H54 (cell line): Measurements from ENCODE around the gene RNF8.
"Not testable (repeated sequence)": the region's sequence is repeated elsewhere in the genome, so short reads cannot be mapped to it uniquely, and the experiment has no call there.

Source experiments
- DNase-seq: peaks from one replicate; pipeline ENCODE4 v3.0.0; 2011; ENCODE audit warnings: low spot score, mixed read lengths; ENCODE audit not compliant: insufficient read length
- FAIRE-seq: peaks from 3 replicates; lab custom pipeline; 2011; peaks lifted over from hg19 to GRCh38; lab: Jason Lieb, UNC
- POLR2A ChIP-seq: IDR thresholded peaks from 2 replicates; pipeline ENCODE4 v1.6.1; 2011; ENCODE audit warnings: low read depth, mild to moderate bottlenecking, low read length

Gene RNF8

GRCh38 chr6:37382994-37383765, 29.4 kb downstream of the RNF8 start:
- no peak for TF ChIP-seq POLR2A
- no peak for DNase-seq
- FAIRE-seq, result no peak

- DNase-seq, result no peak
- no peak for FAIRE-seq
- no peak for TF ChIP-seq POLR2A
Measured at GRCh38 chr6:37388578-37388977, 34.8 kb downstream of the RNF8 start.

GRCh38 chr6:37389857-37390256, 36.1 kb downstream of the RNF8 start:
- TF ChIP-seq POLR2A, result no peak
- DNase-seq, result no peak
- no peak for FAIRE-seq

- DNase-seq (no peak), FAIRE-seq (no peak)
- no peak for TF ChIP-seq POLR2A
Measured at GRCh38 chr6:37391120-37391519, 37.3 kb downstream of the RNF8 start.

GRCh38 chr6:37392821-37393220, 39.0 kb downstream of the RNF8 start:
- TF ChIP-seq POLR2A, result no peak
- FAIRE-seq (no peak), DNase-seq (no peak)

GRCh38 chr6:37393381-37393929, 39.7 kb downstream of the RNF8 start:
- DNase-seq (no peak), FAIRE-seq (no peak)
- TF ChIP-seq POLR2A, result no peak

GRCh38 chr6:37396571-37397180, 42.9 kb downstream of the RNF8 start:
- DNase-seq (no peak), FAIRE-seq (no peak)
- TF ChIP-seq POLR2A, result no peak

GRCh38 chr6:37399131-37399530, 45.3 kb downstream of the RNF8 start:
- no peak for TF ChIP-seq POLR2A
- no peak for FAIRE-seq

GRCh38 chr6:37399795-37400490, 46.2 kb downstream of the RNF8 start:
- TF ChIP-seq POLR2A, result no peak
- no peak for FAIRE-seq

More at GRCh38 chr6:37399131-37399530, 45.3 kb downstream of the RNF8 start:
- DNase-seq, result no peak

GRCh38 chr6:37401658-37402057, 47.9 kb downstream of the RNF8 start:
- not testable (repeated sequence) for FAIRE-seq

More at GRCh38 chr6:37399795-37400490, 46.2 kb downstream of the RNF8 start:
- DNase-seq, result no peak

GRCh38 chr6:37406726-37407341, 53.1 kb downstream of the RNF8 start:
- TF ChIP-seq POLR2A, result no peak
- no peak for DNase-seq
- FAIRE-seq, result no peak

More at GRCh38 chr6:37401658-37402057, 47.9 kb downstream of the RNF8 start:
- not testable (repeated sequence) for DNase-seq

GRCh38 chr6:37407948-37408347, 54.2 kb downstream of the RNF8 start:
- TF ChIP-seq POLR2A, result no peak
- DNase-seq, result no peak
- peak; percentile 33 for FAIRE-seq

GRCh38 chr6:37409501-37409900, 55.7 kb downstream of the RNF8 start:
- DNase-seq, result no peak
- no peak for TF ChIP-seq POLR2A
- no peak for FAIRE-seq

- DNase-seq, result no peak
- TF ChIP-seq POLR2A, result no peak
- FAIRE-seq, result no peak
Measured at GRCh38 chr6:37417393-37417792, 63.6 kb downstream of the RNF8 start.
